GM18951 (cell line): ENCODE results near the gene NTRK2.

Experiments used
- POLR2A ChIP-seq: IDR thresholded peaks from 4 replicates; pipeline ENCODE4 v1.6.1; 2011; ENCODE audit warnings: mild to moderate bottlenecking; ENCODE audit not compliant: insufficient read length, insufficient read depth; ENCODE audit errors: extremely low read depth
- in situ Hi-C: fragments of 300-500 bp; cut with MboI; formaldehyde crosslinking; loops from one replicate; pipeline ENCODE4 v1.12.0; 2022; ENCODE audit warnings: low sequenced_read_pairs, mixed read lengths, inconsistent platforms; ENCODE audit not compliant: unreplicated experiment

The NTRK2 gene

DNA sequence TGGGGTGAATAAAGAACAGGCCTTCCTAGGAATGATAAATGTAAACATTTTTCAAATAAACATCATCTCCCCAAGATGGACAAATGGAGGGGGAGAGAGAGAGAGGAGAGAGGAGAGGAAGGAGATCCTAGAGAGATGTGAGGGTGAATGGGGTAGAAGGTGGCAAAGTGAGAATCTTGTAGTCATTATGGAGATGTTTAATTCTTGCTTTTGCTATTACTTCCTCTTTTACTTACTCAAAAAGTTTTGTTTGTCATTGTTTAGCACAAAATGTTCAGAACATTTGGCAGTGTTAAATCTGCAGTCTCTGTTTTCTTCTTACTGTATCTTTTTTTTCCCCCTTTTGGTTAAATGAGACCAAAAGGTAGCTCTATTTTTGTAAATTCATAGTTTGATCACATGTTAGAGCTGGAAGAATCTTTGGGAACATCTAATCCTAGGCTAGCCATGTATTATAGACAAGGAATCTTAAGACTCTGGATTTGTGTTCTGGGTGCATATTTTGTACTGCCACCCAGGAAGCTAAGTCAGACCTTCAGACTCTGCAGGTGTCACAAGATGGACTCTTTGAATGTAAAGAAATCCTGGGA lies 266.1 kb downstream of the NTRK2 start:
- no peak for TF ChIP-seq POLR2A
- in situ Hi-C loops = no loop called here

DNA sequence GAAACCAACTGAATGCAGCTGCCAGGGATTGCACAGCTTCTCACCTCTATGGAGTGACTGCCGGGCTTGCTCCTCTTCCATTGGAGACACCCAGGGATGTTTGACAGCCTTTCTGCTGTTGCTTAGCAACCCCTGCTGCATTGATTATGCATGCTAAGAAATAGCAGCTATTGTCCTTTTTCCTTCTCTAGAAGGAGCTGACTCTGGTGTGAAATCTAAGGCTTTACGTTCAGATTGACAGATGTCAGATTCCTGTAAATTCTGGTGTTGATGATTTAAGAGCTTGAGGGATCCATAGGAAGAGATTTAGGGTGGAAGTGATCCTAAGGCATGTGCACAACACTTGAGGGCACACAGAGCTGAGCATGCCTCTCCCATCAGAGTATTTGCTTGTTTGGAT lies 267.7 kb downstream of the NTRK2 start:
- no peak for TF ChIP-seq POLR2A
- in situ Hi-C loops = no loop called here

DNA sequence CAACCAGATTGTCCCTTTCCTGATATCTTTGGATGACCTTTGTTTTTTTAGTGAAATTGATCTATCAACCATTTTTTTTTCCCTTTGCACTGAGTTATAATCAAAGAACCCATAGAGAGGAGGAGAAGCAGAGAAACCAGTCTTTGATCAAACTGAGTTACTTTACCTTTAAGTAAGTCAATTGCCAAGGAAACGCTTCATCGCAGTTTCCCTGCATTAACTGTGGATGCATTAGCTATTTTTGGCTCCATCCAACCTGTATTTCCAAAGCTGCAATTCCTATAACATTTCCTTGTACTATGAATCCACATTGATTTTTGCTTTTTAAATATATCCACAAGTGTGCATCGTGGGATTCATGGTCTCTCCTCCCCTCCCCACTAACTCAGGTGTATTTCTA lies 268.1 kb downstream of the NTRK2 start:
- in situ Hi-C loops = no loop called here
- TF ChIP-seq POLR2A = no peak

DNA sequence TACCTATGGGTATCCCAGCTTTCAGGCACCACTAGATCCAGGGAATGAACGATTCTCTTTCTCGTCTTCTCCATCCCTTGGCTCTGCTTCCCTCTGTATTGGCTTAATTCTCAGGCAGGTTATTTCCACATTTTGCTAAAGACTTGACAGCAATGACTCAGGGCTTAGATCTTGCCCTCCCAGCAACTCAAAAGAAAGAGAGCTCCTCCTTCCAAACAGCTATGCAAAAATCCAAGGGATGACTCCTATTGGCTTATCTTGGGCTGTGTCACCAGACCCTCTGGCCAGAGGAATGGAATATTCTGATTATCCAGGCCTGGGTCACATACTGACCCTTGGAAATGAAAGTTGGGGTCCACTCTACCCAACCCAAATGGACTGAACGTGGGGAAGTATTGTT lies 270.2 kb downstream of the NTRK2 start:
- no peak for TF ChIP-seq POLR2A
- in situ Hi-C loops = no loop called here

DNA sequence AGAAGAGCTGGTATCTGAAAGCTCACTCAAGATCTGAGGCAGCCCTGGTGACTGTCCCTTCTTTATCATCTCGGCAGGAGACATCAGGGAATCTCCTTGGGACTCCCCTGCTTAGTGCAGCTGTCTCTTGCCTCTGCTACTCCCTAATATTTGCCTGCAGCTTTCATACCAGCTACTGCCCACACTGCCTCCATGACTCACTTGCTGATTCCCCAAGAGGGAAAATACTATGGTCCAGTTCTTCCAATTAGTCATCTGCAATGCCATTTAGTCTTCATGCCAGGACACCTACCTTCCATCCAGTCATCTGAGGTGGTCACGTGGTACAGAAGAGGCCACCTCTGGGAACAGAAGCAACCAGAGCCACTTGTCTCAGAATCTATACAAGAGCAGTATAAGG lies 270.8 kb downstream of the NTRK2 start:
- TF ChIP-seq POLR2A = no peak
- in situ Hi-C loops = no loop called here

DNA sequence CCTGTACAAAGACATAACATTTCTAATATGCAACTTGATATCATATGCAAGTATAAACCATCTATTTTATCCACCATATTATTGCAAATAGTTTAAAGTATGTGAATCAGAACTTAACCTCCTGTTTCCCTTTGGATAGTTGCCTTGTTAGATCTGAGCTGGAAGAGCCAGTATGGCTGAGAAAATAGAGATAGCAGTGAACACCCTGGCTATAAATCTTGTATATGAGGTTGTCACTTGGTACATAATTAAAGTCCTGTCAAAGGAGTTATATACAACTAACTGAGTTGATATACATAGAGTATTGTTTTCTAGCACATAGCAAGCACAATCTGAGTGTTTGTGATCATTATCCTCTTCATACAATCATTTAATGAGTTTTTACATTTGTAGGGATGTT lies 272.3 kb downstream of the NTRK2 start:
- in situ Hi-C loops = no loop called here
- TF ChIP-seq POLR2A = no peak

DNA sequence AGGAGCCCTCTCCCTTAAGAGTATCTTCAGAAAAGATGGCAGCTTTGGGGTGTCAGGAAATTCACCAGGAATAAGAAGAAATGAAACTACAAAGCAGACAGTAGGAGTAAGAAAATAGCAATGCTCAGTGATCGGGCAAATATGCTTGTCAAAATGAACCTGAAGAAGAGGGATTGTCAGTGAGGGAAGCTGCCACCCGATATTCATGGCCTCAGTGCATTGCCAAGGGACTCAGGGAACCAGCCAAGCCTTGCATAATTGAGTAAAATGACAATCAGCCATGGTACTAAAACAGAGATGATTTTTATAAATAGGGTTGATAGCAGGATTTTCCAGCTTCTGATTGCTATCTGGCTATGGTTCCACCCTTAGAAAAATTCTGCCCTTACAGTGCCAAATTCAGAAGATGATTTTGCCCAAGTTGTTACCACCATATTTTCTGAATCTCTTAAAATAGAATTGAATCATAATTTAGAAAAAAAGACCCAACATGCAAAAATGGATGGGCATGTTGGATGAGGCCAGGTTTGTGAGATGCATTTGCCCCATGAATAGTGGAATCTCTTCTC lies 274.0 kb downstream of the NTRK2 start:
- TF ChIP-seq POLR2A = no peak
- in situ Hi-C loops = no loop called here

DNA sequence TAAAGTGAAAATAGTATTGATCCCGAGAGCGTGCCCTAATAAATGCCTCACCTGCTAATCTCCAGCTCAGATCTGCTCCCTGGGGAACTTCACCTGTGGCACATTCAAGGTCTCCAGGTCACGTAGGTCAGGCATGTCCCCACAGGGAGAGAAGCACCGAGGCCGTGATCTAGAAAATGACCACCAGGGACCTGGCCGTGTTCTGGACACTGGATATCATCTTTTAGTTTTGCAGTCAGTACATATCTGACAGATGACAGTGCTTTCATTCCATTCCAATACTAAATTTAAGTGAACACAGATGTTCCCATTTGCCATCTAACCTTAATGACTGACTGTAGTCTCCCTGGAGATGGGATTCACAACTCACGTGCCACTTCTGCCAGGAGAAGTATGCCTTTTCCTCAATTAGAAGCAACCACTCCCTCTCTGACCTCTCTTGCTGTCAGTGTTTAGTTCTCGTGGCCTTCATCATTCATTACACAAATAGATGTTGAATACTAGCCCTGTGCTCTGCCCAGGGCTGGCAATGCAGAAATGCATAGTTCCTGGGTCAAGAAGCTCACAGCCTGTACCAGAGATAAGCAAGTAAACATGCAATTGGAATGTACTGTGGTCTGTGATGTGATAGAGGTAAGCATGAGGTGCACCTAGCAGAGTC lies 276.5 kb downstream of the NTRK2 start:
- in situ Hi-C loops = no loop called here
- TF ChIP-seq POLR2A = no peak

DNA sequence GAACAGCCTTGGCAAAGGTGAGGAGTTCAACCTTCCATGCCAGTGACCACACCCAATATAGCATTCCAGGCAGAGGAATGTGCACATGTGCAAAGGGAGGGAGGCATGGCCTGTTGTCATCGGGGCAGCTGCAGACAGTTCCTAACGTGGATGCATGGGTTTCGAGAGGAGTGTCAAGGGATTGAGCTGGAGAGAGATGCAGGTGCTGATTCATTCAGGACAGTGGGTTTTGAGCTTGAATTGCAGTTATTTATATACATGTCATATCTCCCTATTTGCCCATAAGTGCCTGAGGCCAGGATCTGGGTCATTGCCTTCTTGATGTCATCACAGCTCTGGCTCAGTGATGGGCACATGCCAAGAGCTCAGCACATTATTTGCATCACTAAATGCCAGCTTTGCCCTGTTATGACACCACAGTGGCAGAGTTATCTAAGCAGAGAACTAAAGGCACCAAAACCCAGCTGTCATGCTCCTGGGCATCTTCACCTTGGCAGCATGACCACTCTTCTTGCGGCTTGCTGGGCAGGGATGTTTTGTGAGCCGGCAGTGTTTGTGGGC lies 278.0 kb downstream of the NTRK2 start:
- TF ChIP-seq POLR2A = no peak
- in situ Hi-C loops = no loop called here

DNA sequence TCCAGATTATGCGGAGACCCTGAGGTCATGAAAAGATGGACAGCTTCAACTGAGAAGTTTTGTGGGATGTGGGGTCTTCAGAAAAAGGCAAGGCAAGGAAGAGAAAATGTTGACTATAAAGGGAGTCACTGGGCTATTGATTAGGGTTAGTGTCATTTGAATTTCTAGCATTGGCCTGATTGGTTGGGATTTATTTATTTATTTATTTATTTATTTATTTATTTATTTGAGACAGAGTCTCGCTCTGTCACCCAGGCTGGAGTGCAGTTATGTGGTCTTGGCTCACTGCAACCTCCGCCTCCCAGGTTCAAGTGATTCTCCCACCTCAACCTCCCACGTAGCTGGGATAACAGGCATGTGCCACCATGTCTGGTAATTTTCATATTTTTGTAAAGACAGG lies 279.7 kb downstream of the NTRK2 start:
- TF ChIP-seq POLR2A = no peak
- in situ Hi-C loops = no loop called here

DNA sequence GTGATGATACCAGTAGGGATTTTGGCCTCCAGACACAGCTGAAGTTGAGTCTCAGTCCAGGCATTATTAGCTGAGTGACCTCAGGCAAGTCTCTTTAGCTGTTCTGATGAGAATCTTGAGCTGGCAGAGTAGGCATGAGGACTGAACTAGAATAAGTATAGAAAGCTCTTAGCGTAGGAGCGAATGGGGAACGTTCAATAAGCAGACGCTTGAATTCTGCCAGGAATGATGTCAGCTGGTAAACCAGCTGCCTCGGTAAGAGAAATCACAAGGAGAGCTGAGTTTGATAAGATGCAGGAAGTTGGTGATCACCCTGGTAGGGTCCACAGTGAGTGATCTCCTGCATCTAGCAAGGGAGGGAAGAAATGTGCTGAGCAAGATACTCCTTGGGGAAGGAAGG lies 280.4 kb downstream of the NTRK2 start:
- in situ Hi-C loops = loop anchor here (25.0 kb wide), 1 partner anchor 263 kb away; no protein-coding TSS in a partner anchor
- TF ChIP-seq POLR2A = no peak

DNA sequence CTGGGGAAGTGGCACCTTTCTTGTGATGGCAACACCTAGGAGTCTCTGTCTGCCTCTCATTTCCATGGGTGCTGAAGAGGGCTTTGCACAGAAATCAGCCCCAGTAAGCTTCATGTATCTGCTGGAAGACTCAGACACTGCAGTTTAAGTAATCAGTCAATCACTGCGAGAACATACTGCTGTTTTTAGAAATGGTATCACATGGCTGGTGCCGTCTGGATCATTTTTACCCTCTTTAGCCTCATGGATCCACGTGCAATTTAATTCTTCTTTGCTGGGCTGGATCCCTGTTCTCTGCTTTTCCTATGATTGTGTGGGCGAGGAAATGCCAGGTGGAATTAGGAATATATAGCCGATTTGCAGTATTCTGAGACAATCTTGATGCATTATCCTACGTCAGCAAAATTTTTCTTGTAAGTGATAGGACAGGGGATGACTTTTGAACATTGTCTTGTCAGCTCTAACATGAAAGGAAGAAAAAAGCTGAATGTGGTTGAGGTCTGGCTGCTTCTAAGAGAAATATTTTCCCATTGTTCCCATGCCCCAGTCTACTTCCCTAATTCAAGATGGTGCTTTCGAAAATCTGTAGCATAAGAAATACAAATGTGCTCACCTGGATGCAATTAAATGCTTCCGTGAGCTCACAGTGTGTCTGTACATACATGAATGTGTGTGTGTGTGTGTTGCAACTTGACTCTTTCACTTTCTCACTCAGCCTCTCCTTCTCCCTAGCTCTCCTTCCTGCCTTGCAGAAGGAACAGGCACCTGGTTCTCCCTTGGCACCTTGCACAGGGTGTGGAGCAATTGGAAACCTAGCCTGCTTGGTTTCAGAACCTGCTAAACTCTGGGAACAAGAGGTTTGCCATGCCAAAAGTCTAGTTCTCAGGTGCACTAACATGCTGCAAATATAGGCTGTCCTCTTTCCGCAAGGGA lies 281.6 kb downstream of the NTRK2 start:
- in situ Hi-C loops = loop anchor here (25.0 kb wide), 1 partner anchor 264 kb away; no protein-coding TSS in a partner anchor
- TF ChIP-seq POLR2A = no peak

DNA sequence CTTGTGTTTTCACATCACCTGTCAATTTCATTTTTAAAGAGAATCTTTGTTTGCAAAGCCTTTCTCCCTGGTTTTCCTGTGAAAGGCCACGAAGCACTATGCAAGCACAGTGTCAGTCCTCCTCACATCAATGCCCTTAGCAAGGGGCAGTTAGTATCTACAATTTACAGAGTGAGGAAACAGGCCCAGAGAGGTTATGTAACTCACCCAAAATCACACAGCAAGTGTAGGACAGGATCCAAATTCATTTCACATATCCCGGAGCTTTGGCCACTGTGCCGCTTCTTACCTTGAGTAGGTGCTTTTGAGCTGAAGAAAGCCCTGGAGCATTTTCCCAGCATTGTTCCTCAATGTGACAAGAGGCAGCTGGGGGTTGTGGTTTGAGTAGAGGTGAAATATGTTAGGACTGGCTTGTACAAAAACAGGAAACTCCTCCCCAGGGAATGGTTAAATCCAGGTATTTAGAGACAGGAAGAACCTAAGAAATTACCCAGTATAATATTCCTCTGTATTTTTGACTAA lies 283.8 kb downstream of the NTRK2 start:
- TF ChIP-seq POLR2A = no peak
- in situ Hi-C loops = loop anchor here (25.0 kb wide), 1 partner anchor 266 kb away; no protein-coding TSS in a partner anchor
